HG03060 (cell line): Measurements from ENCODE around the gene RNF215.

Source experiments
- ATAC-seq: cut with Tn5 transposase; IDR thresholded peaks from one replicate; pipeline ENCODE4 v1.9.1; 2021; ENCODE audit warnings: low read depth, moderate number of reproducible peaks; ENCODE audit not compliant: unreplicated experiment

RNF215 gene

DNA sequence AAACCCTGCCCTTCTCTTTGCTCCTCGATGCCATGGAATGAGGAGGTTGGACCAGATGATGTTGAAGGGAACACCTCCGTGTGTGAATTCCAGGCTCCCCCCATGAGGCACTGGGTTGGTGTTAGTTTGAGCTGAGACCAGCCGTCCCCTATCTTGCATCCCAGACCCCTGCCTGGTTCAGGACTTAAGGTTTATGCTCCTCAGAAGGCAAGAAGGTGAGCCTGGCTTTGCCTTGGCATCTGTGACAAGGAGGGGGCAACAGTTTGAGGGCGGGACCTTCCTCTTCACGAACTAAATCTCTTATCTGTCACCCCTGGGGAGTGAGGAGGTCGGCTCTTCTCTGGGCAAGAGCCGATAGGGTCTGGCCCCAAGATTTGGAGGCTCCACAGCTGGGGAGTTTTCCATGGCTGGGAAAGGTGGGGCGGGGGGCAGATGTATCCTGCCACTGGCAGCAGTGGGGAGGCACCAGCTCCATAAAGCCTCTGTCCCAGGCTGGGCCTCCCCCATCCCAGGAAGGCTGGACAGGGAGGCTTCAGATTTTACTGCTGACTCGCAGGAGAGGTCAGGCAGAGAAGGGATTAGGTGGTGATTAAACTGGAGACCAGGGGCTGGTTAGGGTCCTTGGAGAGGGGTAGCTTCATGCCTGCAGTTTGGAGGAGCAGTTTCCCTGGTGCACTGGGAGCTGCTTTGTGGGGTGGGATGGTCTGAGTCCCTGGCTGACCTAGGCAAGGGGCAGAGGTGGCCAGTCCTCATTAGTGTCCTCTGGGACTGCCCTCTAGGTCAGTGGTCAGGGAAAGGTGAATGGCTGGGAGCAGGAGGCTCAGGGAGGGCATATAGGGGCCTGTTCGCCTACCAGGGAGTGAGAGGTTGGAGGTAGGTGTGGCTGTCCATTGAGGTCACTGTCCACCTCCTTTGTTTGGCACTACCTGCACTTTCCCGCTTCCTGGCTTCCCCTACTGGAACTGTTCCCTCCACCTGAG, 10.7 kb upstream of the RNF215 start:
- no peak for ATAC-seq

GRCh38 chr22:30396871-30397655, 9.9 kb upstream of the RNF215 start, which contains the start of gene SEC14L2:
Gene SEC14L2, plus strand, starts transcription at chr22:30397018. Its CDS starts 99 bp downstream, at chr22:30397117.
- no peak for ATAC-seq

DNA sequence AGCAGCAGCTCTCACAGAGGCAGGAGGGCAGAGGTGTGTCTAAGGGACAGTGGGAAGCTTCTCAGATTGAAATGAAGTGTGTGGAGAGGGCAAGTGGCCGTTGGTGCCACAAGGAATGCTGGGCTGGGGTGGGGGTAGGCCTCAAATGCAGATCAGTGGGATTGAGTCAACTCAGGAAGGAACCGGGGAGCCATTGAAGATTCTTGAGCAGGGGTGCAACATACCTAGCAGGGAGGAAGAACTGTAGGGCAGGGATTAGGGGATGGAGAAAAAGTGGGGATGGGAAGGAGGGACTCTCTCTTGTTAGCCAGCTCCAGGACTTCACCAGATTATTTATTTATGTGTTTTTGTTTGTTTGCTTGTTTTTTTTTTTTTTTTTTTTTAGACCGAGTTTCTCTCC, 6.7 kb upstream of the RNF215 start:
- no peak for ATAC-seq

DNA sequence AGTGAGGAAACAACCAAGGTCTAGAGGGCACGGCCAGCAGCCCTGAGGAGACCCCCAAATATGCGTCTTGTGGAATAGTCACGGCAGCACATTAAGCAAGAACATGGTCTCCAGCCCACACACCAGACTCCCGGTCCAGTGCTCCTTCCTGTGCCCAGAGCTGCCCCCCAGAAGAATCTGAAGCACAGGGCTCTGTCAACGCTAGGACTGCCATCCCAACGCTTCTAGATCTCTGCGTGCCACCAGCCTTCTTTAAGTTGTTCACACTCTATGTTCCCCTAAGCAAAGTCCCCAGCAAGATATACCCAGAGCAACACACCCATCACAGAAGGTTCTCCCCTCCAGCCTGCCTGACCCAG, 6.1 kb upstream of the RNF215 start:
- ATAC-seq = no peak

DNA sequence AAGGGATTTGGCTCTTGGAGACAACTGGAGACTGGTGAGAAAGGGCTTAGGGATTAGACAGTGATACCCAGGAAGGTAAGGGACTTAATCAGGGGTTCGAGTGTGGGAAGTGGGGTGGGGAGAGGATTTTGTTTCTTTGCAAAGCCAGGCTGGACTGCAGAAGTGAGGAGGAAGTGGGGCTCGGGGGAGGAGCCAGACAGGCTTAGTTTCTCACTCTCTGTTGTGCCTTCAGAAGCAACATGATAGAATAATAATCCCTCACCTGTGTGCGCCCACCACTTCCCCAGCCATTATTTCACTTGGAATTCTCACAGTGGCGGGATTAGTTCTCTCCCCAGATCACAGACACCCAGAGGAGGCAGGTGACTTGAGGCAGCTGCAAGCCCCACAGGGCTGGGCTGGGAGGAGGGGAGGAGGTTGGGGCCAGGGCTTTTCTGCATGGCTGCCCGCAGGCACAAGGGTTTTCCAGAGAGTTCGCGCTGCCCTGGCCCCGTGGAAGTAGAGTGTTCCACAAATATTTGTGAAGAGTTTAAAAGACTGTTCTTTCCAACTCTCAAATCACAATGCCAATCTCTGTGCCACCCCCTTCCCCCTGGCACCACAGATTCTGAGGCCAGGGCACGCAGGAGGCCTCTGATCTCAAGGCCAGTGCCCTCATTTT, 5.6 kb upstream of the RNF215 start:
- no peak for ATAC-seq

DNA sequence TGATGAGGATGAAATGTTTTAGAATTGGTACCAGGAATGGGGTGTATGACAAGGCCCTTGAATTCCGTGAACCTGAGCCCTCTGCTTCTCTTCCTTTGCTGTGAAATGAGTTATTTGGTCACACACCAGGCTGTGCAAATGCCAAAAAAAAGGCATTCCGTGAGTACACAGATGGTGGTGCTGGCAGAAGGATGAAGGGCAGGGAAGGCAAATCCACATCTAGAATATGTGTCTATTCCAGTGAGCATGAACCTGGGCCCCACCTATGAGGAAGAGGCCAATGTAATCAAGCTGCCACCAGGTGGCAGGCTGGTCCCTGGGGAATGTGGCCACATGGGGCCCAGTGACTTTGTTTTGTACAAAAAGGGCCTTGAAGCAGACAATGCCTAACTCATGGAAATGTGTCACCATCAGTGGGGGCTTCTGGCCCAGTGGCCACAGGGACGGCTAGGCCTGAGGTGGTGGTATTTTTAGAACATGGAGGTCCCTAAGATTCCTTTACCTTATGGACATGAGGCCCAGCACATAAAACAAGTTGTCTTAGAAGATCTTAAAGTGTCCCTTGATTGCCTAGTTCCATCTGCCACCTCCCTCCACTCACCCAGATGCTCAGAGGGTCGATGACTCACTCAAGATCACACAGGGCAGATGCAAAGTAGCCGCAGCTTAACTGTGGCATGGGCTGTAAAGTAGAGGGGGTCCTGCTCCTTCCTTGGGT, 3.9 kb upstream of the RNF215 start:
- no peak for ATAC-seq

GRCh38 chr22:30386608-30386959, 627 bp downstream of the RNF215 start:
- ATAC-seq = no peak

DNA sequence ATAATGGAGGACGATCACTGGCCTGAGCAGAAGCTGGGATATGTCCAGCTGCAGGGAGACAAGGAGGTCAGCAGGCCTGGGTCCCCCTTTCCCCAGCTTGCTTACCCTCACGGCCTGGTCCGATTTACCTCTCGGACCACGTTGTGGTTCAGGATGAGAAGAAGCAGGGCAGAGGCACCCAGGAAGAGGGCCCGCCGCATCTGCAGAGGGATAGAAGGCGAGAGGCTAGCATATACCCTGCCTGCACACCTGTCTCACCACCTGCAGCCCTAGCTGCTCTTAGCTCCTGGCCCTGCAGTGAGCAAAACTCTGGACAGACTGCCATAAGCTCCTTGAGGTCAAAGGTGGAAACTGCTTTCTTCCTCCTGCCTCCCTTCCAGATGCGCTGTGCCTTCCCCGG, 1.3 kb downstream of the RNF215 start:
- no peak for ATAC-seq

DNA sequence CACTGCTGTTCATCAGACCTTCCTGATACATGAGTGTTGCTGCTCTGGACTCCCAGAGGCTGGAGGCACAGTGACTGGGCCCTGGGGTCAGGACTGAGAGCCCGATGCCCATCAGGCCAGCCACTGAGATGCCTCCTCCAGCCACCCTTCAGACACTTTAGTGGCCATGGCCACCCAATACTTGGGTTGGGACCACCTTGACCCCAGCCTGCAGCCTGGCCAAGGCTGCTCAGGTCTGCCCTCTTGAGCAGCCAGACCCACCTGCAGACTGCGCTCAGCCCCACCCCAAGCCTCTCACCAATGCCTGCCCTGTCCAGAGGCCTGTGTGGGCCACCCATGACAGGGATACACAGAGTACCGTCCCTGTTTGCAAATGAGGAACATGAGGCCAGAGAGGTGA, 4.2 kb downstream of the RNF215 start:
- no peak for ATAC-seq

GRCh38 chr22:30382340-30382739, 4.9 kb downstream of the RNF215 start:
- ATAC-seq = no peak

GRCh38 chr22:30381264-30381663, 5.9 kb downstream of the RNF215 start:
- no peak for ATAC-seq

GRCh38 chr22:30380011-30380410, 7.2 kb downstream of the RNF215 start:
- no peak for ATAC-seq

GRCh38 chr22:30375312-30375849, 11.8 kb downstream of the RNF215 start:
- no peak for ATAC-seq

- no peak for ATAC-seq
Observed at GRCh38 chr22:30373331-30374325, 13.6 kb downstream of the RNF215 start.

GRCh38 chr22:30372915-30373314, 14.3 kb downstream of the RNF215 start:
- ATAC-seq = no peak

DNA sequence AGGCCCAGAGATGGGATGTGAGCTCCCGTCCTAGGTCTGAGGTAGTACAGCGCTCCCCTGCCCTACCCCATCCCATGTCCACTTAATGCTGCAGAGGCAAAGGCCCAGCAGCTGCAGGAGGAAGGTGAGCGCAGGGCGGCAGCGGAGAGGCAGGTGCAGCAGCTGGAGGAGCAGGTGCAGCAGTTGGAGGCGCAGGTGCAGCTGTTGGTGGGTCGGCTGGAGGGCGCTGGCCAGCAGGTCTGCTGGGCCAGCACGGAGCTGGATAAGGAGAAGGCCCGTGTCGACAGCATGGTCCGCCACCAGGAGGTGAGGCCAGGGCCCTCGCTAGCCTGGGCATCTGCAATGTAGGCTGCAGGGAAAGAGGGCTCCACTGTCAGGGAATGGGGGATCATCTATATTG, 15.2 kb downstream of the RNF215 start:
- ATAC-seq = no peak

- ATAC-seq = no peak
Observed at GRCh38 chr22:30371321-30371720, 15.9 kb downstream of the RNF215 start.

DNA sequence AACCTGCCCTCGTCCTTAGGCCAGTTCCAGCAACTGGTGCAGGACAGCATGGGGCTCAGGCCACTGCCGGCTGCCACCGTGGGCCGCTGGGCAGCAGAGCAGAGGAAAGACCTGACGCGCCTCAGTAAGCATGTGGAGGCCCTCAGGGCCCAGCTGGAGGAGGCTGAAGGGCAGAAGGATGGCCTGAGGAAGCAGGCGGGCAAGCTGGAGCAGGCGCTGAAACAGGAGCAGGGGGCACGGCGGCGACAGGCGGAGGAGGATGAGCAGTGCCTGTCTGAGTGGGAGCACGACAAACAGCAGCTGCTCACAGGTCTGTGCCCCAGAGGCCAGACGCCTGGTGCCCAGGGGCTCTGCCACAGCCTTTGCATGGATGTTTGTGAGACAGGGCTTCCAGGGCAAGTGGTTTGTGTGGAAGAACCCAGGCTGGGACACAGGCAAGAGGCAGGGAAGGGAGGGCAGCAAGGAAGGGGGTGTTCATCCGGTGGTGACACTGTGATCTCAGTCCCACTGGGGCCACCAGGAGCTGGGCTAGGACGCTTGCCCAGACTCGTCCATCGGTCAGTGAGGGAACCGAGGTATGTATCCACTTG, 16.5 kb downstream of the RNF215 start:
- no peak for ATAC-seq

DNA sequence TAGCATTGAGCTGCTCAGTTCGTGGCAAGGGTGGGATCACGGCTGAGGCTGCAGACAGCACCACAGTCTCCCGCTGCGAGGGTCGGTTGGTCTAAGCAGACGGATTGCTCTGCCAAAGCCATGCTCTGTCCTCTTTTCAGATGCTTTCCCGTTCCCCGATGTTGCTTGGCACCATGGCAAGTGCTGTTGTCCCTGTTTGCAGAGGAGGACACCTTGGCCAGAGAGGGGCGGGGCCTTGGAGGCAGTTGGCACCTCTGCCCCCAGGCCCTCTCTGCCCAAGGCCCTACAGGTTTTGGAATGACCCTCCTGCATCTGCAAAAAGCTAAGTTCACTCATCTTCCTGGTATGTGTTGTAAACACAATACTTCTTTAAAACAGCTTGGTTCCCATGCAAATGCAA, 18.8 kb downstream of the RNF215 start:
- ATAC-seq = no peak
